GM12878 (cell line): Measurements from ENCODE around the gene SEC14L1. TPM values are rescaled to one million over a fixed set of nuclear protein-coding genes. Genes with fewer than 3 reads are reported as not detected.

Source experiments
- ATAC-seq: fragments of 200-7000 bp; cut with Tn5 transposase; 3 replicates; pipeline ENCODE4 v1.9.1; 2020; ENCODE audit warnings: mild to moderate bottlenecking, moderate library complexity
- BruUV-seq: library from RNA; stranded (reverse); fragments of 400-500 nt; replicated peaks from 2 replicates; lab custom pipeline; 2021; lab: Mats Ljungman, UMichigan
- CTCF ChIA-PET: fragments of 300-600 bp; sonication (Branson Sonifier 250); formaldehyde crosslinking; extraction: SDS; loops from one replicate; lab custom pipeline; 2021; ENCODE audit warnings: inconsistent platforms; lab: Yijun Ruan, JAX
- POLR2A ChIA-PET: fragments of 350-600 bp; formaldehyde crosslinking; extraction: SDS; loops from one replicate; lab custom pipeline; 2021; ENCODE audit warnings: inconsistent platforms; lab: Charles Lee
- RAD21 ChIA-PET: fragments of 300-600 bp; sonication (Branson Sonifier 250); formaldehyde crosslinking; loops from one replicate; lab custom pipeline; 2023; ENCODE audit warnings: antibody characterized with exemption; ENCODE audit not compliant: unreplicated experiment; lab: Charles Lee
- SMC1A ChIA-PET: fragments of 300-600 bp; sonication (Branson Sonifier 250); formaldehyde crosslinking; loops from one replicate; lab custom pipeline; 2023; ENCODE audit not compliant: unreplicated experiment, uncharacterized antibody; lab: Charles Lee
- DNase-seq: peaks from one replicate; pipeline ENCODE4 v3.0.0-alpha.2; 2011; ENCODE audit warnings: low read depth, low spot score
- FAIRE-seq: peaks from 3 replicates; lab custom pipeline; 2011; peaks lifted over from hg19 to GRCh38; lab: Jason Lieb, UNC
- H2AFZ ChIP-seq: 2 replicates; pipeline ENCODE4 v1.6.0; 2011; ENCODE audit warnings: low read depth, low read length, control low read depth; ENCODE audit not compliant: control insufficient read depth
- H3K27ac ChIP-seq: 2 replicates; pipeline ENCODE4 v1.5.1; 2011; ENCODE audit warnings: control low read depth; ENCODE audit not compliant: control insufficient read depth, insufficient read depth
- H3K27me3 ChIP-seq, 2 experiments: replicated peaks in 1 of 2; 2 replicates each; pipeline versions ENCODE4 v1.6.0 to v1.6.1; 2011; ENCODE audit warnings: low read length in 1 of 2; ENCODE audit not compliant: control insufficient read depth in 2 of 2, insufficient read depth in 2 of 2
- H3K36me3 ChIP-seq, 2 experiments: 2 replicates each; pipeline ENCODE4 v1.5.1; 2011; ENCODE audit warnings: low read length in 1 of 2; ENCODE audit not compliant: control insufficient read depth in 2 of 2, insufficient read depth in 2 of 2
- H3K4me1 ChIP-seq: 2 replicates; pipeline ENCODE4 v1.6.1; 2011; ENCODE audit warnings: mild to moderate bottlenecking, low read length, moderate library complexity, mixed read lengths; ENCODE audit not compliant: control insufficient read depth, insufficient read depth
- H3K4me2 ChIP-seq: 2 replicates; pipeline ENCODE4 v1.6.0; 2011; ENCODE audit warnings: control low read depth; ENCODE audit not compliant: control insufficient read depth, insufficient read depth
- H3K4me3 ChIP-seq: fragments of 200-600 bp; sonication (generic); 2 replicates; pipeline ENCODE4 v1.5.1; 2016
- H3K79me2 ChIP-seq: 2 replicates; pipeline ENCODE4 v1.6.0; 2011; ENCODE audit warnings: low read length; ENCODE audit not compliant: control insufficient read depth, insufficient read depth
- H3K9ac ChIP-seq: 2 replicates; pipeline ENCODE4 v1.8.0; 2011; ENCODE audit warnings: low read length, control low read depth, mixed read lengths; ENCODE audit not compliant: control insufficient read depth, insufficient read depth
- H3K9me3 ChIP-seq: replicated peaks from 3 replicates; pipeline ENCODE4 v1.5.1; 2011; ENCODE audit warnings: mild to moderate bottlenecking, low read length; ENCODE audit not compliant: control insufficient read depth, insufficient read depth
- H4K20me1 ChIP-seq: 2 replicates; pipeline ENCODE4 v1.6.0; 2011; ENCODE audit not compliant: control insufficient read depth, insufficient read depth
- CBFB ChIP-seq: IDR thresholded peaks from 2 replicates; pipeline ENCODE4 v1.6.1; 2016; ENCODE audit warnings: antibody characterized with exemption, low read depth
- CBX3 ChIP-seq: fragments of 200-600 bp; sonication (generic); IDR thresholded peaks from 2 replicates; pipeline ENCODE4 v1.6.1; 2016; ENCODE audit warnings: low read depth, borderline replicate concordance
- CREB1 ChIP-seq: IDR thresholded peaks from 2 replicates; pipeline ENCODE4 v1.6.1; 2012; ENCODE audit warnings: low read depth, mild to moderate bottlenecking, inconsistent platforms
- FOS ChIP-seq: IDR thresholded peaks from 3 replicates; pipeline ENCODE4 v1.6.1; 2011; ENCODE audit warnings: borderline replicate concordance; ENCODE audit not compliant: insufficient read length; ENCODE audit errors: extremely low read depth
- FOXM1 ChIP-seq: IDR thresholded peaks from 2 replicates; pipeline ENCODE4 v1.6.1; 2012; ENCODE audit warnings: low read depth, mild to moderate bottlenecking, inconsistent platforms, low read length, moderate library complexity
- HDAC6 ChIP-seq: fragments of 200-600 bp; sonication (generic); IDR thresholded peaks from one replicate; pipeline ENCODE4 v1.8.0; 2017; ENCODE audit warnings: antibody characterized with exemption; ENCODE audit not compliant: unreplicated experiment
- JUNB ChIP-seq: IDR thresholded peaks from 2 replicates; pipeline ENCODE4 v1.6.1; 2016; ENCODE audit warnings: antibody characterized with exemption, mild to moderate bottlenecking
- MEF2B ChIP-seq: fragments of 450-650 bp; IDR thresholded peaks from 2 replicates; pipeline ENCODE4 v1.6.1; 2018; ENCODE audit warnings: mild to moderate bottlenecking, moderate library complexity; ENCODE audit not compliant: partially characterized antibody, poor library complexity, severe bottlenecking
- MXI1 ChIP-seq: fragments of 150-350 bp; IDR thresholded peaks from 2 replicates; pipeline ENCODE4 v1.6.1; 2011; ENCODE audit warnings: low read depth, mild to moderate bottlenecking, inconsistent platforms, low read length, improper control_type of control experiment
- PML ChIP-seq: IDR thresholded peaks from 2 replicates; pipeline ENCODE4 v1.6.1; 2012; ENCODE audit warnings: low read length, inconsistent platforms
- SIX5 ChIP-seq: IDR thresholded peaks from 2 replicates; pipeline ENCODE4 v1.6.1; 2011; ENCODE audit warnings: mild to moderate bottlenecking, low read depth, low read length, moderate library complexity; ENCODE audit not compliant: severe bottlenecking
- TCF12 ChIP-seq: IDR thresholded peaks from 2 replicates; pipeline ENCODE4 v1.6.1; 2011; ENCODE audit warnings: low read depth, mild to moderate bottlenecking, low read length
- ZBED1 ChIP-seq: IDR thresholded peaks from 2 replicates; pipeline ENCODE4 v1.6.1; 2016; ENCODE audit warnings: borderline replicate concordance
- ZBTB4 ChIP-seq: fragments of 450-650 bp; formaldehyde crosslinking; IDR thresholded peaks from 2 replicates; pipeline ENCODE4 v1.4.0; 2022; ENCODE audit warnings: mild to moderate bottlenecking, moderate library complexity
- WGBS: methylation state at CpG from one replicate; pipeline ENCODE4 v1.1.6; 2016; ENCODE audit warnings: low lambda C conversion rate; ENCODE audit not compliant: insufficient replicate concordance, insufficient coverage; ENCODE audit errors: missing lambda C conversion rate; 5-methylcytosine and 5-hydroxymethylcytosine counted together
- in situ Hi-C: fragments of 300-500 bp; cut with MboI; formaldehyde crosslinking; loops from 9 replicates; pipeline ENCODE4 v1.14.3; 2018; ENCODE audit warnings: mixed read lengths
- intact Hi-C: fragments of 100-400 bp; cut with micrococcal nuclease; formaldehyde crosslinking; loops from one replicate; pipeline ENCODE4 v1.14.2; 2022; ENCODE audit not compliant: unreplicated experiment
- polyA plus RNA-seq, 11 experiments: library from polyadenylated mRNA; depleted of rRNA in 4 of 11; unstranded in 6 of 11; stranded (reverse) in 5 of 11; fragments of >200 nt; fragmentation: Nextera tagmentation in 4 of 11; fragmentation: Illumina TruSeq in 1 of 11; extraction: Ambion mirVana in 4 of 11; extraction: Trizol in 1 of 11; gene quantifications; 1 replicate in 1 of 11; 2 replicates in 10 of 11; pipeline versions ENCODE4 v1.2.1 to v1.2.3, GENCODE V29; 2011 to 2016; ENCODE audit warnings: inconsistent platforms in 2 of 11, missing spikeins in 2 of 11, low read depth in 1 of 11
- total RNA-seq, 4 experiments: library from RNA; depleted of rRNA in 3 of 4; stranded (reverse); fragments of >200 nt in 3 of 4; fragmentation: Illumina TruSeq in 1 of 4; extraction: Trizol in 1 of 4; gene quantifications; 2 replicates each; pipeline versions ENCODE4 v1.2.1 to v1.2.3, GENCODE V29; 2013 to 2021
- TF ChIP-seq, protein P1 (sequence below): fragments of 450-650 bp; IDR thresholded peaks from 2 replicates; pipeline ENCODE4 v1.6.1; 2018; ENCODE audit warnings: mild to moderate bottlenecking, low read depth, moderate library complexity; ENCODE audit not compliant: partially characterized antibody
- TF ChIP-seq, protein P2 (sequence below): fragments of 450-650 bp; conservative IDR thresholded peaks from 2 replicates; pipeline ENCODE4 v1.6.1; 2017; ENCODE audit warnings: mild to moderate bottlenecking, moderate library complexity

Gene SEC14L1
- total and polyA plus RNA-seq, 10 of the 15 experiments (the other 5 are each of a cell fraction or from before 2014, with no cell fraction given): 6.3 to 66.1 (median 33.5) TPM

DNA sequence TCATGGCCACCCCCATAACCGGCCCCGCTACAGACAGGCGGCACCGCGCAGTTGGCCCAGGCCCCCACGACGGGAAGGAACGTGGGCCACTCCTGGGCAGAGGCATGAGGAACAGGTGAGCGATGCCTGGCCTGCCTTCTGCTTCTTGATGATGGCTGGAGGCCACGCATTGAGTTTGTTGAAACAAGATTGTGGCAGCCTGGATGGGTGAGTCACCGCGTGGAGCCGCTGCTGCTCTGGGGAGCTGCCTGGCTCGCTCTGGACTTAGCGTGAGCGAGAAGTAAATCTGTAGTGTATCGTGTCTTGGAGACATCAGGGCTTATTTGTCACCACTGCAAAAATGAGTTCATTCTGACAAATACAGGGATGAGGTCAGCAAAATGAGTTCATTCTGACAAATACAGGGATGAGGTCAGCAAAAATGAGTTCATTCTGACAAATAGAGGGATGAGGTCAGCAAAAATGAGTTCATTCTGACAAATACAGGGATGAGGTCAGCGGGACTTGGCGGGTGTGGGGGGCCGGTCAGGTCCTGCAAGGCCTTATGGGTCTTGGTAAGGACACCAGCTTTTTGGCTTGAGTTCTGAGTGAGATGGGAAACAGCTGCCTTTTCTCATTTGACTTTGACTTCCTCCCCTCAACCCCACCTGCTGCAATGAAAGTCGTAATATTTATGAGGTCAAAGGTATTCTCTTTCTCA lies 93.0 kb downstream of the SEC14L1 start:
- Histone ChIP-seq H4K20me1 (no peaks in the 10 kb centered on the region), H3K9ac (no peak overlapping the region), H3K36me3 (no peaks in the 10 kb centered on the region), H3K9me3 (peaks cover 3% of the 10 kb centered on the region; the same call in 1 of the 3 replicates), H3K4me3 (no peak overlapping the region), H3K79me2 (no peaks in the 10 kb centered on the region), H2AFZ (peak overlapping the region; percentile 61), H3K4me1 (peaks cover 25% of the 10 kb centered on the region), H3K27ac (no peak overlapping the region), H3K27me3 (no peaks in the 10 kb centered on the region), H3K4me2 (peak overlapping the region; percentile 15; the same call in 1 of the 2 replicates)
- in situ Hi-C loops: no loop called here
- no TSS peak for BruUV-seq
- peak; percentile 89 for ATAC-seq
- WGBS: 72% methylated on average over 20 of the region's 21 CpGs
- CTCF ChIA-PET: interaction anchor here (1.0 to 1.5 kb wide), 4 partner anchors 14 to 147 kb away, joined by 3 to 7 read pairs (median 4); no protein-coding TSS in a partner anchor
- RAD21 ChIA-PET: interaction anchor here (2.2 kb wide), 1 partner anchor 146 kb away, joined by 10 read pairs; no protein-coding TSS in a partner anchor
- peak; percentile 57 for DNase-seq
- POLR2A ChIA-PET: no interaction called here
- peak; percentile 97 for FAIRE-seq
- intact Hi-C loops: no loop called here
- SMC1A ChIA-PET: interaction anchor here (1.1 to 3.0 kb wide), 3 partner anchors 21 to 146 kb away, joined by 3 to 20 read pairs (median 15); no protein-coding TSS in a partner anchor
- TF ChIP-seq PML: peak; percentile 85; the same call in 1 of the 2 replicates
- peak; percentile 97 for TF ChIP-seq CREB1
- no peak for TF ChIP-seq MXI1
- TF ChIP-seq, protein P1, sequence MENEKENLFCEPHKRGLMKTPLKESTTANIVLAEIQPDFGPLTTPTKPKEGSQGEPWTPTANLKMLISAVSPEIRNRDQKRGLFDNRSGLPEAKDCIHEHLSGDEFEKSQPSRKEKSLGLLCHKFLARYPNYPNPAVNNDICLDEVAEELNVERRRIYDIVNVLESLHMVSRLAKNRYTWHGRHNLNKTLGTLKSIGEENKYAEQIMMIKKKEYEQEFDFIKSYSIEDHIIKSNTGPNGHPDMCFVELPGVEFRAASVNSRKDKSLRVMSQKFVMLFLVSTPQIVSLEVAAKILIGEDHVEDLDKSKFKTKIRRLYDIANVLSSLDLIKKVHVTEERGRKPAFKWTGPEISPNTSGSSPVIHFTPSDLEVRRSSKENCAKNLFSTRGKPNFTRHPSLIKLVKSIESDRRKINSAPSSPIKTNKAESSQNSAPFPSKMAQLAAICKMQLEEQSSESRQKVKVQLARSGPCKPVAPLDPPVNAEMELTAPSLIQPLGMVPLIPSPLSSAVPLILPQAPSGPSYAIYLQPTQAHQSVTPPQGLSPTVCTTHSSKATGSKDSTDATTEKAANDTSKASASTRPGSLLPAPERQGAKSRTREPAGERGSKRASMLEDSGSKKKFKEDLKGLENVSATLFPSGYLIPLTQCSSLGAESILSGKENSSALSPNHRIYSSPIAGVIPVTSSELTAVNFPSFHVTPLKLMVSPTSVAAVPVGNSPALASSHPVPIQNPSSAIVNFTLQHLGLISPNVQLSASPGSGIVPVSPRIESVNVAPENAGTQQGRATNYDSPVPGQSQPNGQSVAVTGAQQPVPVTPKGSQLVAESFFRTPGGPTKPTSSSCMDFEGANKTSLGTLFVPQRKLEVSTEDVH: no peak
- no peak for TF ChIP-seq SIX5
- TF ChIP-seq JUNB: peak; percentile 99
- TF ChIP-seq FOS: no peak
- peak; percentile 77; the same call in 1 of the 2 replicates for TF ChIP-seq FOXM1
- TF ChIP-seq ZBTB4: no peak
- no peak for TF ChIP-seq HDAC6
- TF ChIP-seq, protein P2, sequence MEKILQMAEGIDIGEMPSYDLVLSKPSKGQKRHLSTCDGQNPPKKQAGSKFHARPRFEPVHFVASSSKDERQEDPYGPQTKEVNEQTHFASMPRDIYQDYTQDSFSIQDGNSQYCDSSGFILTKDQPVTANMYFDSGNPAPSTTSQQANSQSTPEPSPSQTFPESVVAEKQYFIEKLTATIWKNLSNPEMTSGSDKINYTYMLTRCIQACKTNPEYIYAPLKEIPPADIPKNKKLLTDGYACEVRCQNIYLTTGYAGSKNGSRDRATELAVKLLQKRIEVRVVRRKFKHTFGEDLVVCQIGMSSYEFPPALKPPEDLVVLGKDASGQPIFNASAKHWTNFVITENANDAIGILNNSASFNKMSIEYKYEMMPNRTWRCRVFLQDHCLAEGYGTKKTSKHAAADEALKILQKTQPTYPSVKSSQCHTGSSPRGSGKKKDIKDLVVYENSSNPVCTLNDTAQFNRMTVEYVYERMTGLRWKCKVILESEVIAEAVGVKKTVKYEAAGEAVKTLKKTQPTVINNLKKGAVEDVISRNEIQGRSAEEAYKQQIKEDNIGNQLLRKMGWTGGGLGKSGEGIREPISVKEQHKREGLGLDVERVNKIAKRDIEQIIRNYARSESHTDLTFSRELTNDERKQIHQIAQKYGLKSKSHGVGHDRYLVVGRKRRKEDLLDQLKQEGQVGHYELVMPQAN: no peak
- no peak for TF ChIP-seq MEF2B
- peak; percentile 96 for TF ChIP-seq TCF12
- TF ChIP-seq CBFB: no peak
- peak; percentile 76; the same call in 1 of the 2 replicates for TF ChIP-seq ZBED1
- TF ChIP-seq CBX3: no peak
